Measurements from ENCODE around the gene LARP1B. TPM values are rescaled to one million over a fixed set of nuclear protein-coding genes. Genes with fewer than 3 reads are reported as not detected.

The LARP1B gene
- total and polyA plus RNA-seq, 2 of the 8 experiments (the other 6 are each of a cell fraction or from before 2014, with no cell fraction given) = 10.6 to 47.0 TPM

GRCh38 chr4:128060699-128061565 lies at the start of gene LARP1B (continued):
- TF ChIP-seq CHD7 (IDR thresholded peaks at IDR 0.05; ENCODE audit: insufficient replicate concordance, low read length) (no peak), HDAC6 (IDR thresholded peaks at IDR 0.05; ENCODE audit: low read depth, low read length) (no peak), POU5F1 (IDR thresholded peaks at IDR 0.05; ENCODE audit: low read depth, low read length) (no peak), ASH2L (IDR thresholded peaks at IDR 0.05; ENCODE audit: low read length) (peak; percentile 80), SIN3A (conservative IDR thresholded peaks at IDR 0.05 in 1 of 2, IDR thresholded peaks at IDR 0.05 in 1 of 2; ENCODE audit: low read depth in 1 of 2, low read length in 2 of 2) (peak in 1 of 2 experiments; percentile 31; a peak in 2 of 4 replicates), CHD2 (IDR thresholded peaks at IDR 0.05; ENCODE audit: low read length) (peak; percentile 89), TCF12 (IDR thresholded peaks at IDR 0.05; ENCODE audit: low read depth, low read length) (0 out of 2 replicates have a peak, but pooled peaks have one; percentile 3), BRCA1 (IDR thresholded peaks at IDR 0.05; ENCODE audit: low read depth, low read length) (peak; percentile 66; the same call in 1 of the 2 replicates), RXRA (IDR thresholded peaks at IDR 0.05; ENCODE audit: insufficient read depth, low read depth, low read length) (no peak), TBP (IDR thresholded peaks at IDR 0.05; ENCODE audit: low read depth, low read length) (peak; percentile 90)

Data from H1 (cell line).